ENCODE data around the gene AKAP7. TPM values are rescaled to one million over a fixed set of nuclear protein-coding genes. Genes with fewer than 3 reads are reported as not detected.
A peak's percentile ranks its signal among the peaks of the same experiment; 100 is the strongest.

AKAP7 gene
- total RNA-seq, 1 experiment from 2014 or later = 3.1 TPM

GRCh38 chr6:131125431-131125830 is 9.8 kb upstream of the AKAP7 start:
- intact Hi-C loops (cut with micrococcal nuclease) = no loop called here
- no peaks in the 10 kb centered on the region for H3K36me3 ChIP-seq (ENCODE audit: control insufficient read depth in 1 of 2, insufficient read depth in 2 of 2, low read length in 2 of 2)
- H3K4me1 ChIP-seq (ENCODE audit: control insufficient read depth in 1 of 2, insufficient read depth in 2 of 2, low read length in 2 of 2) = no peaks in the 10 kb centered on the region
- H3K9me3 ChIP-seq (ENCODE audit: control insufficient read depth in 1 of 2, insufficient read depth in 1 of 2, low read depth in 1 of 2, low read length in 2 of 2) = no peaks in the 10 kb centered on the region; a peak in 1 of 4 replicates
- no peaks in the 10 kb centered on the region for H4K20me1 ChIP-seq (ENCODE audit: insufficient read depth)
- H3K27me3 ChIP-seq (ENCODE audit: insufficient read depth, low read length) = no peaks in the 10 kb centered on the region
- DNase-seq (ENCODE audit: low read depth, low spot score) = no peak
- no TSS peak for BruUV-seq (replicated peaks)
- H3K4me3 ChIP-seq (replicated peaks in 1 of 2; ENCODE audit: low read depth in 1 of 2, low read length in 2 of 2) = no peak overlapping the region
- TF ChIP-seq SP1 (IDR thresholded peaks at IDR 0.05; ENCODE audit: low read depth) = no peak
- TF ChIP-seq EZH2phosphoT487 (IDR thresholded peaks at IDR 0.05; ENCODE audit: borderline replicate concordance) = no peak
- no peak for TF ChIP-seq FOSL1 (IDR thresholded peaks at IDR 0.05; ENCODE audit: low read depth)
- no peak for TF ChIP-seq EGR1 (IDR thresholded peaks at IDR 0.05; ENCODE audit: low read depth)
- no peak for TF ChIP-seq ZNF274 (IDR thresholded peaks at IDR 0.05; ENCODE audit: low read depth, low read length)
- TF ChIP-seq POLR2A (IDR thresholded peaks at IDR 0.05; ENCODE audit: borderline replicate concordance, extremely low read depth, insufficient read depth, insufficient read length) = no peak
- no peak for TF ChIP-seq MAX (IDR thresholded peaks at IDR 0.05)
- TF ChIP-seq ELF1 (IDR thresholded peaks at IDR 0.05; ENCODE audit: borderline replicate concordance, low read depth) = 0 out of 2 replicates have a peak, but pooled peaks have one; percentile 12
- no peaks in the 10 kb centered on the region for H3K9me2 ChIP-seq (ENCODE audit: insufficient read depth)
- no peak overlapping the region for H3K9ac ChIP-seq (ENCODE audit: low read length)
- H3K27ac ChIP-seq (ENCODE audit: low read depth, low read length) = no peak overlapping the region
- H3K79me2 ChIP-seq (ENCODE audit: insufficient read depth, low read length) = no peaks in the 10 kb centered on the region
- H2AFZ ChIP-seq (ENCODE audit: low read depth, low read length, poor library complexity, severe bottlenecking) = peak overlapping the region; percentile 0
- no peak overlapping the region for H3K4me2 ChIP-seq (ENCODE audit: low read length)
- ATAC-seq = 0 out of 2 replicates have a peak, but pooled peaks have one; percentile 47
- POLR2A ChIA-PET = no interaction called here
- RAD21 ChIA-PET (ENCODE audit: low non-redundant PET in 1 of 2, low total read pairs in 2 of 2, uncharacterized antibody in 2 of 2, unreplicated experiment in 2 of 2) = no interaction called here
- CTCF ChIA-PET = no interaction called here

GRCh38 chr6:131129689-131130553 is 5.3 kb upstream of the AKAP7 start:
- no peaks in the 10 kb centered on the region for H3K36me3 ChIP-seq (ENCODE audit: control insufficient read depth in 1 of 2, insufficient read depth in 2 of 2, low read length in 2 of 2)
- no peak overlapping the region for H3K4me3 ChIP-seq (replicated peaks in 1 of 2; ENCODE audit: low read depth in 1 of 2, low read length in 2 of 2)
- BruUV-seq (replicated peaks) = no TSS peak
- DNase-seq (ENCODE audit: low read depth, low spot score) (no peak), ATAC-seq (no peak)
- no peaks in the 10 kb centered on the region for H3K9me3 ChIP-seq (ENCODE audit: control insufficient read depth in 1 of 2, insufficient read depth in 1 of 2, low read depth in 1 of 2, low read length in 2 of 2)
- TF ChIP-seq EGR1 (IDR thresholded peaks at IDR 0.05; ENCODE audit: low read depth) = no peak
- TF ChIP-seq RAD21 (IDR thresholded peaks at IDR 0.05; ENCODE audit: low read depth) = no peak
- no peak for TF ChIP-seq EZH2phosphoT487 (IDR thresholded peaks at IDR 0.05; ENCODE audit: borderline replicate concordance)
- no peak for TF ChIP-seq ZNF274 (IDR thresholded peaks at IDR 0.05; ENCODE audit: low read depth, low read length)
- no peak for TF ChIP-seq TCF7L2 (IDR thresholded peaks at IDR 0.05; ENCODE audit: borderline replicate concordance, extremely low read depth, insufficient read depth, insufficient read length)
- TF ChIP-seq MAX (IDR thresholded peaks at IDR 0.05) = no peak
- no peak for TF ChIP-seq CBX3 (IDR thresholded peaks at IDR 0.05; ENCODE audit: low read depth)
- no peak for TF ChIP-seq SP1 (IDR thresholded peaks at IDR 0.05; ENCODE audit: low read depth)
- TF ChIP-seq YY1 (IDR thresholded peaks at IDR 0.05; ENCODE audit: extremely low read depth, insufficient replicate concordance, low read depth, low read length) = no peak
- H3K9me2 ChIP-seq (ENCODE audit: insufficient read depth) = no peaks in the 10 kb centered on the region
- H2AFZ ChIP-seq (ENCODE audit: low read depth, low read length, poor library complexity, severe bottlenecking) = no peak overlapping the region
- H3K27ac ChIP-seq (ENCODE audit: low read depth, low read length) = no peak overlapping the region
- H3K4me2 ChIP-seq (ENCODE audit: low read length) = no peak overlapping the region
- H3K4me1 ChIP-seq (ENCODE audit: control insufficient read depth in 1 of 2, insufficient read depth in 2 of 2, low read length in 2 of 2) = peaks cover 5 to 6% of the 10 kb centered on the region in 2 experiments; a peak in 3 of 4 replicates
- no peaks in the 10 kb centered on the region for H4K20me1 ChIP-seq (ENCODE audit: insufficient read depth)
- H3K27me3 ChIP-seq (ENCODE audit: insufficient read depth, low read length) = no peaks in the 10 kb centered on the region
- H3K79me2 ChIP-seq (ENCODE audit: insufficient read depth, low read length) = no peaks in the 10 kb centered on the region
- intact Hi-C loops (cut with micrococcal nuclease) = no loop called here
- RAD21 ChIA-PET (ENCODE audit: low non-redundant PET in 1 of 2, low total read pairs in 2 of 2, uncharacterized antibody in 2 of 2, unreplicated experiment in 2 of 2) = no interaction called here
- no peak overlapping the region for H3K9ac ChIP-seq (ENCODE audit: low read length)
- CTCF ChIA-PET = interaction anchor here (1.1 kb wide), 1 partner anchor 13 kb away, joined by 3 read pairs; no protein-coding TSS in a partner anchor
- POLR2A ChIA-PET = no interaction called here
